ENCODE results near the gene PIK3AP1.
"Not testable (repeated sequence)": the region's sequence is repeated elsewhere in the genome, so short reads cannot be mapped to it uniquely, and the experiment has no call there.

The PIK3AP1 gene

GRCh38 chr10:96721207-96721572, 876 bp upstream of the PIK3AP1 start:
- peak; percentile 18 for DNase-seq

GRCh38 chr10:96719850-96720421, 378 bp downstream of the PIK3AP1 start:
- DNase-seq: no peak

GRCh38 chr10:96719200-96719599, 1.1 kb downstream of the PIK3AP1 start:
- DNase-seq: peak; percentile 2

- no peak for DNase-seq
These were observed 1.9 kb downstream of the PIK3AP1 start for GRCh38 chr10:96718304-96718990.

- no peak for DNase-seq
These were observed 3.9 kb downstream of the PIK3AP1 start for GRCh38 chr10:96716390-96716789.

- no peak for DNase-seq
These were observed 5.5 kb downstream of the PIK3AP1 start for GRCh38 chr10:96714746-96715255.

GRCh38 chr10:96714031-96714590, 6.2 kb downstream of the PIK3AP1 start:
- no peak for DNase-seq

- no peak for DNase-seq
These were observed 7.5 kb downstream of the PIK3AP1 start for GRCh38 chr10:96712662-96713271.

- no peak for DNase-seq
These were observed 9.1 kb downstream of the PIK3AP1 start for GRCh38 chr10:96711048-96711728.

- no peak for DNase-seq
These were observed 10.8 kb downstream of the PIK3AP1 start for GRCh38 chr10:96709525-96709924.

GRCh38 chr10:96708996-96709395, 11.3 kb downstream of the PIK3AP1 start:
- no peak for DNase-seq

- no peak for DNase-seq
These were observed 11.9 kb downstream of the PIK3AP1 start for GRCh38 chr10:96708456-96708855.

GRCh38 chr10:96706331-96706853, 13.9 kb downstream of the PIK3AP1 start:
- no peak for DNase-seq

GRCh38 chr10:96705134-96705533, 15.2 kb downstream of the PIK3AP1 start:
- no peak for DNase-seq

GRCh38 chr10:96704563-96704962, 15.8 kb downstream of the PIK3AP1 start:
- no peak for DNase-seq

- no peak for DNase-seq
These were observed 17.0 kb downstream of the PIK3AP1 start for GRCh38 chr10:96703358-96703757.

- DNase-seq: no peak
These were observed 19.0 kb downstream of the PIK3AP1 start for GRCh38 chr10:96701265-96701664.

GRCh38 chr10:96700374-96701099, 19.8 kb downstream of the PIK3AP1 start:
- no peak for DNase-seq

- no peak for DNase-seq
These were observed 20.7 kb downstream of the PIK3AP1 start for GRCh38 chr10:96699613-96700012.

GRCh38 chr10:96698305-96698704, 22.0 kb downstream of the PIK3AP1 start:
- not testable (repeated sequence) for DNase-seq

GRCh38 chr10:96697438-96697837, 22.9 kb downstream of the PIK3AP1 start:
- no peak for DNase-seq

GRCh38 chr10:96696845-96697425, 23.4 kb downstream of the PIK3AP1 start:
- no peak for DNase-seq

Data from NCI-H345 (cell line).